ENCODE data around the gene RBM20.

RBM20 gene

DNA sequence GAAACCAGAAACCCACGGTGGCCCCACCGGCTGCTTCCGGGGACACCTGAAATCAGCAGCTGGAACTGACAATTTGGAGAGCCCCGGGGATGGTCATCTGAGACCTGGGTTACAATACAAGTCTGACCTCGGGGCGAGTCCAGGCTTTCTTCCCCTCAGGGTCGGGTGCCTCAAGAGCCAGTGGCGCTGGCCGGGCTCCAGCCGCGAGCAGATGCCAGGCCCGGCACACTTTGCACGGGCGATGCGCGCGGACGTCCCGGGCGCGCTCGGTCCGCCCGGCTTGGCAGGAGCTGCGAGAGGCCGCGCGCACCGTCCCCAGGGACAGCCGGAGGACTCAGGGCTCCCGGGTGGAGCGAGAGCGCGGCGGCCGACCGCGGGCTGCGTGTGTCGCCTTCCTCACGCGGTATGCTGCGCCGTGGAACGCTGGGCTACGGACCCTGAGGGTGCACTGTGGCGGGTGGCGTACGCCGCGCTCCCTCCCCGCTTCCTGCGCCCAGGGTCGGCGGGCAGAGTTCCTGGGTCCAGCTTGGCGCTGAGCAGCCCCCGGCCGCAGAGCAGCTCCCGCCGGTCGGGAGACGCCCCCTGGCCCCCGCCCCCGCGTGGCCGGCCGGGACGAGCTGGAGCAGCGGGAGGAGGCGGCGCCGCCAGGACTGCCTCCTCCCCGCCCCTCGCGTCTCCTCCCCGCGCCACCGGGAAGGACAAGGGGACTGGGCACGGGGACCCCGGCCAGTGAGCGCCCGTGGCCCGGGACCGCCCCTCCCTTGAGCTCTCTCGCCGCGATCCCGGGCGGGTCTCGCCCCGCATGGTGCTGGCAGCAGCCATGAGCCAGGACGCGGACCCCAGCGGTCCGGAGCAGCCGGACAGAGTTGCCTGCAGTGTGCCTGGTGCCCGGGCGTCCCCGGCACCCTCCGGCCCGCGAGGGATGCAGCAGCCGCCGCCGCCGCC, at the start of gene RBM20:
Gene RBM20, plus strand, starts transcription at position 684 of the 945 bp plus-strand sequence. Its CDS starts 119 bp downstream, at position 803.
- H3K27me3 ChIP-seq, result peaks cover 100% of the 10 kb centered on the region
- peaks cover 13 to 17% of the 10 kb centered on the region in 2 experiments for H3K4me1 ChIP-seq (ENCODE audit: control insufficient read depth in 1 of 2, insufficient read depth in 1 of 2, low read depth in 1 of 2, low read length in 1 of 2)
- no peaks in the 10 kb centered on the region for H3K36me3 ChIP-seq
- H3K27ac ChIP-seq, result no peak within 1 kb of the TSS
- H3K9me3 ChIP-seq, result no peaks in the 10 kb centered on the region
- peak within 1 kb of the TSS; percentile 39 to 47 for H3K4me3 ChIP-seq (ENCODE audit: low read depth in 1 of 2, low read length in 1 of 2)
- TF ChIP-seq, protein P1, sequence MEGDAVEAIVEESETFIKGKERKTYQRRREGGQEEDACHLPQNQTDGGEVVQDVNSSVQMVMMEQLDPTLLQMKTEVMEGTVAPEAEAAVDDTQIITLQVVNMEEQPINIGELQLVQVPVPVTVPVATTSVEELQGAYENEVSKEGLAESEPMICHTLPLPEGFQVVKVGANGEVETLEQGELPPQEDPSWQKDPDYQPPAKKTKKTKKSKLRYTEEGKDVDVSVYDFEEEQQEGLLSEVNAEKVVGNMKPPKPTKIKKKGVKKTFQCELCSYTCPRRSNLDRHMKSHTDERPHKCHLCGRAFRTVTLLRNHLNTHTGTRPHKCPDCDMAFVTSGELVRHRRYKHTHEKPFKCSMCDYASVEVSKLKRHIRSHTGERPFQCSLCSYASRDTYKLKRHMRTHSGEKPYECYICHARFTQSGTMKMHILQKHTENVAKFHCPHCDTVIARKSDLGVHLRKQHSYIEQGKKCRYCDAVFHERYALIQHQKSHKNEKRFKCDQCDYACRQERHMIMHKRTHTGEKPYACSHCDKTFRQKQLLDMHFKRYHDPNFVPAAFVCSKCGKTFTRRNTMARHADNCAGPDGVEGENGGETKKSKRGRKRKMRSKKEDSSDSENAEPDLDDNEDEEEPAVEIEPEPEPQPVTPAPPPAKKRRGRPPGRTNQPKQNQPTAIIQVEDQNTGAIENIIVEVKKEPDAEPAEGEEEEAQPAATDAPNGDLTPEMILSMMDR (IDR thresholded peaks at IDR 0.05), result no peak

DNA sequence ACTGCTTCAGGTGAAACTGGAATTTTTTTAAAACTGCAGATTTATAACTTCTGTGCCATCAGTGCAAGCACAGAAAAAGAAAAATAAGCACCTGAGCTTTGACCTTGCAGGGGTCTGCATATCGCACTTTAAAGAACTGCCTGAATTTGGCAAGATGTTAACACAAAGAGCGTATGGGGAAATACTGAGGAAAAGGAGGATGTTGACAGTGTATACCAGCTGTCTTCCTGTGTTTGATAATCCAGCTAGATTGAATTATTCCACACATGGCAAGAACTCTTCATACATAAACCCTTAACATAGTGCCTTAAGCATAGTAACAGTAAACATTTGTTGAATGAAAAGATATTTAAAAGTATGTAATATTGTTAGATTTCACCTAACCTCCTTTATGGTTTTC, 46.7 kb upstream of the RBM20 start:
- no peaks in the 10 kb centered on the region for H3K27me3 ChIP-seq
- H3K36me3 ChIP-seq, result peaks cover 28% of the 10 kb centered on the region
- H3K27ac ChIP-seq, result peak overlapping the region; percentile 79
- H3K9me3 ChIP-seq, result no peaks in the 10 kb centered on the region
- no peak overlapping the region for H3K4me3 ChIP-seq (ENCODE audit: low read depth in 1 of 2, low read length in 1 of 2)
- TF ChIP-seq, protein P1 (IDR thresholded peaks at IDR 0.05), result no peak
- H3K4me1 ChIP-seq (ENCODE audit: control insufficient read depth in 1 of 2, insufficient read depth in 1 of 2, low read depth in 1 of 2, low read length in 1 of 2), result peaks cover 39 to 46% of the 10 kb centered on the region in 2 experiments

DNA sequence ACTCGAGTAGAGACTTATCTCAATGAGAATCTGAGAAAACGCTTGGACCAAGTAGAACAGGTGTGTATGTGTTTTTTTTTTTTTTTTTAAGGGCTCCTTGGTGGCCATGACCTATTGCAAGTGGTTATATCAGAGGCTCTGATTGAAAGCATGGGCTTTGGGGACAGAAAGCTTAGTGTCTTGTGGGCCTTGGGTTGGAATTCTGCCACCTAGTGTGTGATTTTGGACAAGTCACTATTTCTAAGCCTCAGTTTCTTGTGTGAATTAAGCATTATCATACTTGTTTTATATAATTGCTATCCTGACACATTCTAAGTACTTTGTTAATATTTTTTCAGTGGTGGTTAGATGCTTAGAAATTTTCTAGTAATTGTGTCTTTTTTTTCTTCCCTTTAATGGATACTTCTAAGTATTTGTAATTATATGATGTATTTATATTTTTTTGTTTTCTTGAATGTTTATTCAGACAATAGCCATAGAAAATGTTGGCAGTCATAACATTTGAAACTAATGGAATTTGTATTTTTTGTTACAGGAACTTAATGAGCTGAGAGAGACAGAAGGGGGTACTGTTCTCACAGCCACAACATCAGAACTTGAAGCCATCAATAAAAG, 43.5 kb upstream of the RBM20 start:
- Histone ChIP-seq H3K36me3 (peaks cover 47% of the 10 kb centered on the region), H3K4me3 (ENCODE audit: low read depth in 1 of 2, low read length in 1 of 2) (no peak overlapping the region), H3K9me3 (no peaks in the 10 kb centered on the region), H3K4me1 (ENCODE audit: control insufficient read depth in 1 of 2, insufficient read depth in 1 of 2, low read depth in 1 of 2, low read length in 1 of 2) (peaks cover 28 to 31% of the 10 kb centered on the region in 2 experiments), H3K27me3 (no peaks in the 10 kb centered on the region), H3K27ac (no peak overlapping the region)
- TF ChIP-seq, protein P1 (IDR thresholded peaks at IDR 0.05), result no peak

DNA sequence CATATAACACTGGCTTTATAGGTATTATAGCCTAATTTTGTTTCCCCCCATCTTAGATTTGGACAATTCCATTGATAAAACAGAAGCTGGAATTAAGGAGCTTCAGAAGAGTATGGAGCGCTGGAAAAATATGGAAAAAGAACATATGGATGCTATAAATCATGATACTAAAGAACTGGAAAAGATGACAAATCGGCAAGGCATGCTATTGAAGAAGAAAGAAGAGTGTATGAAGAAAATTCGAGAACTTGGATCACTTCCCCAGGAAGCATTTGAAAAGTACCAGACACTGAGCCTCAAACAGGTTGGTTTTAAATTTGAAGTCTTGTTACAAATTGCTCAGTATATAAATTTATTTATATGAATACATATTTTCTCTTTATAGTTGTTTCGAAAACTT, 42.6 kb upstream of the RBM20 start:
- Histone ChIP-seq H3K4me1 (ENCODE audit: control insufficient read depth in 1 of 2, insufficient read depth in 1 of 2, low read depth in 1 of 2, low read length in 1 of 2) (peaks cover 18 to 21% of the 10 kb centered on the region in 2 experiments), H3K27me3 (no peaks in the 10 kb centered on the region), H3K9me3 (no peaks in the 10 kb centered on the region), H3K36me3 (peaks cover 57% of the 10 kb centered on the region), H3K4me3 (ENCODE audit: low read depth in 1 of 2, low read length in 1 of 2) (no peak overlapping the region), H3K27ac (no peak overlapping the region)
- TF ChIP-seq, protein P1 (IDR thresholded peaks at IDR 0.05), result no peak

DNA sequence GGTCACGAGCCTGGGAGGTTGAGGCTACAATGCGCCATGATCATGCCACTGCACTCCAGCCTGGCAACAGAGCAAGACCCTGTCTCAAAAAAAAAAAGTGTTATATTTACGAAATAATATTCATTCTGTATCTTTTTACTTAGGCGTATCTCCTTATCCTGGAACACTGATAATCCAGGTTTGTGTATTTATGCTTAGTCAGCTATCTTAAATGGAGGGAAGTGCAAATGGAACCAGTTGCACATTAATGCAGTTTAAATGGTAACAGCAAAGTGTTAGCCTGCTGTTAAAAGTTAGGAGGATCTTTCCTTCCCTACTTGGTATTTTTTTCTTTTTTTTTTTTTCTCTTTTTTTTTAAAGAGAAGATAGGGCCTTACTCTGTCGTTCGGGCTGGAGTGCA, 36.0 kb upstream of the RBM20 start:
- Histone ChIP-seq H3K9me3 (no peaks in the 10 kb centered on the region), H3K4me3 (ENCODE audit: low read depth in 1 of 2, low read length in 1 of 2) (no peak overlapping the region), H3K27me3 (no peaks in the 10 kb centered on the region), H3K27ac (no peak overlapping the region), H3K4me1 (ENCODE audit: control insufficient read depth in 1 of 2, insufficient read depth in 1 of 2, low read depth in 1 of 2, low read length in 1 of 2) (no peaks in the 10 kb centered on the region), H3K36me3 (peaks cover 42% of the 10 kb centered on the region)
- TF ChIP-seq, protein P1 (IDR thresholded peaks at IDR 0.05), result no peak
